ENCODE results near the gene CCT5.

DNA sequence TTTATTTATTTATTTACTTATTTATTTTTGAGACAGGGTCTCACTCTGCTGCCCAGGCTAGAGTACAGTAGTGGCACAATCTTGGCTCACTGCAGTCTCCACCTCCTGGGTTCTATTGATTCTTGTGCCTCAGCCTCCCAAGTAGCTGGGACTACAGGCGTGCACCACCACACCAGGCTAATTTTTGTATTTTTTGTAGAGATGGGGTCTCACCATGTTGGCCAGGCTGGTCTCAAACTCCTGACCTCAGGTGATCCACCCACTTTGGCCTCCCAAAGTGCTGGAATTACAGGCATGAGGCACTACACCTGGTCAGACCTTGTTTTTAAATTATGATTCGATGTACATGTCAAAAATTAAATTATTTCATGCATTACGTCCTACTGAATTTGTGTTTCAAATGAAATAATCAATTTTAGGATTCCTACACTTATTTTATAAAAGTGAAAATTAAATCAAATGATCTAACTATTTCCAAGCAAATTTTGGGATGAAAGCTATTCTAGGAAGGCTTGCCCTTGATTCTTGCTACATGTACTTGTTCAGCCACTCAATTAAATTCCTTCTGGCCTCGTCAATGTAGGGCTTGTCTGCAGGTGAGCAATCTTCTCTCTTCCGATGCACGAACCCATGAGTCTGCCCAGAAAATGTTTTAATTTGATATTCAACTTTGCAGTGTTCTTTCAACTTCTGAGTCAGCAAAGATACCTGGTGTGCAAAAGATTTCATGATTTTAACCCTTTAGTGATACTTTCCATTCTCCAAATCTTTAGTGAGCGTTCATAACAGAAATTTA, 30.0 kb downstream of the CCT5 start:
- TF ChIP-seq TCF4 (CRISPR knock-in tag; IDR thresholded peaks at IDR 0.05; ENCODE audit: borderline replicate concordance) (no peak), PATZ1 (CRISPR knock-in tag; IDR thresholded peaks at IDR 0.05; ENCODE audit: borderline replicate concordance) (no peak), PPARA (CRISPR knock-in tag; IDR thresholded peaks at IDR 0.05; ENCODE audit: borderline replicate concordance) (no peak), CREB5 (CRISPR knock-in tag; IDR thresholded peaks at IDR 0.05; ENCODE audit: low read depth) (no peak), ZFP30 (CRISPR knock-in tag; IDR thresholded peaks at IDR 0.05) (no peak), RARB (CRISPR knock-in tag; IDR thresholded peaks at IDR 0.05) (no peak), ISL1 (CRISPR knock-in tag; IDR thresholded peaks at IDR 0.05) (no peak), TOX (CRISPR knock-in tag; IDR thresholded peaks at IDR 0.05; ENCODE audit: borderline replicate concordance) (no peak), GLIS3 (CRISPR knock-in tag; IDR thresholded peaks at IDR 0.05) (no peak)

Data from SK-N-SH treated with all-trans-retinoic acid at 6 μM for 48 hours (cell line).